Measurements from ENCODE around the gene AGBL4. TPM values are rescaled to one million over a fixed set of nuclear protein-coding genes. Genes with fewer than 3 reads are reported as not detected.

Gene AGBL4
- total RNA-seq, 1 donor from 2014 or later: not detected

GRCh38 chr1:48644190-48644900 lies 1379.4 kb downstream of the AGBL4 start:
- no peaks in the 10 kb centered on the region for H3K27me3 ChIP-seq
- ATAC-seq (no peak), DNase-seq (no peak)
- intact Hi-C loops (cut with DNase I): no loop called here
- no peak overlapping the region for H3K27ac ChIP-seq
- H3K9me3 ChIP-seq: no peaks in the 10 kb centered on the region
- TF ChIP-seq CTCF (IDR thresholded peaks at IDR 0.05): no peak
- no peaks in the 10 kb centered on the region for H3K4me1 ChIP-seq
- no peaks in the 10 kb centered on the region for H3K36me3 ChIP-seq
- H3K4me3 ChIP-seq: no peak overlapping the region

- H3K27me3 ChIP-seq: no peaks in the 10 kb centered on the region
- H3K9me3 ChIP-seq: no peaks in the 10 kb centered on the region
- H3K4me1 ChIP-seq: no peaks in the 10 kb centered on the region
- no peak overlapping the region for H3K4me3 ChIP-seq
- no peak for ATAC-seq
- TF ChIP-seq CTCF (IDR thresholded peaks at IDR 0.05): no peak
- no peak overlapping the region for H3K27ac ChIP-seq
- intact Hi-C loops (cut with DNase I): no loop called here
- H3K36me3 ChIP-seq: no peaks in the 10 kb centered on the region
- no peak for DNase-seq
These were observed 1380.6 kb downstream of the AGBL4 start for GRCh38 chr1:48643193-48643592.

GRCh38 chr1:48640836-48641492 lies 1382.8 kb downstream of the AGBL4 start:
- intact Hi-C loops (cut with DNase I): no loop called here
- H3K4me3 ChIP-seq: no peak overlapping the region
- no peak overlapping the region for H3K27ac ChIP-seq
- no peaks in the 10 kb centered on the region for H3K36me3 ChIP-seq
- no peak for DNase-seq
- H3K4me1 ChIP-seq: no peaks in the 10 kb centered on the region
- ATAC-seq: no peak
- H3K27me3 ChIP-seq: no peaks in the 10 kb centered on the region
- H3K9me3 ChIP-seq: no peaks in the 10 kb centered on the region
- no peak for TF ChIP-seq CTCF (IDR thresholded peaks at IDR 0.05)

DNA sequence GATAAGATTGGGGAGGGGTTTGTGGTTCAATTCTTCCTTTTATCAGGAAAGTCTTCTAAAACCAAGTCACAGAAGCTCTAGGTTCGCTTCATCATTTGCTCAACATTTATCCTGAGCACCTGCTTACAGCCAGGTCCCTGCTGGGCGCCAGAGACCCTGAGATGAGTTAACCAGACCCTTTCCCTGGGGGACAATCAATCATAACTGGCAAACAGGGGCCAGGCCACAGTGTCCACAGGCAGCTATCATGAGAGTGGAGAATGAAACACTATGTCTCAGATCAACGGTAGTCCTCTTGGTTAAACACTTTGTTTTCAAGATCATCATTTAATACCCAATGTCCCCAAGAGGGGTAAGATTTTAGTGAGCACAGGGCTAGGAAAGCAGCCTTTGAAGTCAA lies 1393.9 kb downstream of the AGBL4 start:
- no peak for DNase-seq
- no peaks in the 10 kb centered on the region for H3K9me3 ChIP-seq
- H3K4me3 ChIP-seq: no peak overlapping the region
- no peak overlapping the region for H3K27ac ChIP-seq
- TF ChIP-seq CTCF (IDR thresholded peaks at IDR 0.05): no peak
- H3K27me3 ChIP-seq: no peaks in the 10 kb centered on the region
- intact Hi-C loops (cut with DNase I): no loop called here
- H3K4me1 ChIP-seq: no peaks in the 10 kb centered on the region
- H3K36me3 ChIP-seq: no peaks in the 10 kb centered on the region
- ATAC-seq: no peak

GRCh38 chr1:48627486-48627885 lies 1396.3 kb downstream of the AGBL4 start:
- Histone ChIP-seq H3K27me3 (no peaks in the 10 kb centered on the region), H3K9me3 (no peaks in the 10 kb centered on the region), H3K4me1 (no peaks in the 10 kb centered on the region), H3K4me3 (no peak overlapping the region), H3K27ac (no peak overlapping the region), H3K36me3 (no peaks in the 10 kb centered on the region)
- no peak for TF ChIP-seq CTCF (IDR thresholded peaks at IDR 0.05)
- intact Hi-C loops (cut with DNase I): no loop called here
- DNase-seq (no peak), ATAC-seq (no peak)

All from upper lobe of right lung (tissue), 1 donor.